Adrenal gland (tissue), 12 donors: ENCODE data around the gene NAV2. TPM values are rescaled to one million over a fixed set of nuclear protein-coding genes. Genes with fewer than 3 reads are reported as not detected.

Source experiments
- DNase-seq, 7 donors: peaks; one replicate each; pipeline ENCODE4 v3.0.0-alpha.2; 2019 to 2020
- H3K27ac ChIP-seq, 5 donors: fragments of 200-600 bp; sonication (generic) in 4 of 5; 1 replicate in 3 of 5; 2 replicates in 2 of 5; pipeline versions ENCODE4 v1.5.1 to v1.8.0; 2016 to 2020; ENCODE audit warnings: mild to moderate bottlenecking in 1 of 5
- H3K27me3 ChIP-seq: fragments of 200-600 bp; 2 replicates; pipeline ENCODE4 v1.8.0; 2021
- H3K36me3 ChIP-seq, 2 donors: fragments of 200-600 bp; replicated peaks in 1 of 2; 1 replicate in 1 of 2; 2 replicates in 1 of 2; pipeline versions ENCODE4 v1.5.1 to v1.8.0; 2018 to 2022
- H3K4me1 ChIP-seq, 2 donors: fragments of 200-600 bp; replicated peaks in 1 of 2; 1 replicate in 1 of 2; 2 replicates in 1 of 2; pipeline versions ENCODE4 v1.5.1 to v1.8.0; 2018 to 2021
- H3K4me3 ChIP-seq, 4 donors: fragments of 200-600 bp; sonication (generic) in 3 of 4; one replicate each; pipeline ENCODE4 v1.5.1; 2016 to 2018
- H3K9me3 ChIP-seq, 3 donors: fragments of 200-600 bp; sonication (generic) in 1 of 3; replicated peaks in 1 of 3; 1 replicate in 2 of 3; 2 replicates in 1 of 3; pipeline versions ENCODE4 v1.5.1 to v1.8.0; 2016 to 2021
- POLR2A ChIP-seq, 2 donors: fragments of 450-650 bp; IDR thresholded peaks; one replicate each; pipeline ENCODE4 v1.6.1; 2017; ENCODE audit warnings: antibody characterized with exemption in 2 of 2, mild to moderate bottlenecking in 2 of 2, moderate library complexity in 1 of 2
- WGBS, 4 donors: extraction: QIAGEN DNeasy Blood & Tissue Kit in 2 of 4; methylation state at CpG; one replicate each; pipeline versions ENCODE4 v1.1.5 to v1.1.7; 2013 to 2017; 5-methylcytosine and 5-hydroxymethylcytosine counted together
- intact Hi-C, 2 donors: fragments of 100-400 bp; cut with DNase I; formaldehyde crosslinking; loops; one replicate each; pipeline versions ENCODE4 v1.14.1 to v1.15.0; 2022 to 2023
- polyA plus RNA-seq, 3 donors: library from polyadenylated mRNA; stranded (reverse); fragments of 200-250 nt in 2 of 3; fragments of 350-450 nt in 1 of 3; fragmentation: Illumina TruSeq in 1 of 3; extraction: RNeasy Lipid Tissue Mini Kit (QIAGEN cat#74804) in 1 of 3; gene quantifications; one replicate each; pipeline ENCODE4 v1.2.3, GENCODE V29; 2013 to 2014
- total RNA-seq, 9 donors: library from RNA; depleted of rRNA in 4 of 9; stranded (reverse); fragments of >200 nt in 4 of 9; fragments of 120-200 nt in 1 of 9; fragmentation: NEBNext Ultra II Directional in 1 of 9; extraction: Animal tissue kit (Norgen Biotek cat#: 25700) in 1 of 9; gene quantifications; one replicate each; pipeline versions ENCODE4 v1.1.0 to v1.2.4, GENCODE V29; 2013 to 2023
- TF ChIP-seq, protein P1 (sequence below), 6 experiments: fragments of 450-650 bp in 4 of 6; fragments of 200-600 bp in 2 of 6; sonication (generic) in 1 of 6; IDR thresholded peaks; 1 replicate in 5 of 6; 2 replicates in 1 of 6; pipeline versions ENCODE4 v1.5.1 to v1.8.0; 2016 to 2021; ENCODE audit warnings: antibody characterized with exemption in 6 of 6, mild to moderate bottlenecking in 2 of 6, moderate library complexity in 1 of 6
- donor health status: healthy with polysubstance abuse.
- donor health status: Bipolar disorder and iron deficiency.
- donor health status: DM: yes; HTN: yes; CAD: no.
- donor health status: DM: no; HTN: no; CAD: no.
- donor health status: DM: no; HTN: no; CAD: no.
- donor health status: DM: yes; HTN: yes; CAD: no.

The NAV2 gene
- total and polyA plus RNA-seq, 12 donors, result 1.6 to 9.2 (median 5.5) TPM

GRCh38 chr11:19813158-19813879 lies 100.7 kb downstream of the NAV2 start:
- WGBS, 4 donors, result 87 to 92% (median 90%) methylated on average over 11 to 13 of the region's 13 CpGs
- Histone ChIP-seq H3K4me1 (no peaks in the 10 kb centered on the region), H3K4me3 (no peak overlapping the region), H3K27me3 (no peaks in the 10 kb centered on the region), H3K36me3 (no peaks in the 10 kb centered on the region), H3K9me3 (no peaks in the 10 kb centered on the region), H3K27ac (no peak overlapping the region)
- DNase-seq, result no peak
- TF ChIP-seq POLR2A (IDR thresholded peaks at IDR 0.05), result no peak
- TF ChIP-seq, protein P1, sequence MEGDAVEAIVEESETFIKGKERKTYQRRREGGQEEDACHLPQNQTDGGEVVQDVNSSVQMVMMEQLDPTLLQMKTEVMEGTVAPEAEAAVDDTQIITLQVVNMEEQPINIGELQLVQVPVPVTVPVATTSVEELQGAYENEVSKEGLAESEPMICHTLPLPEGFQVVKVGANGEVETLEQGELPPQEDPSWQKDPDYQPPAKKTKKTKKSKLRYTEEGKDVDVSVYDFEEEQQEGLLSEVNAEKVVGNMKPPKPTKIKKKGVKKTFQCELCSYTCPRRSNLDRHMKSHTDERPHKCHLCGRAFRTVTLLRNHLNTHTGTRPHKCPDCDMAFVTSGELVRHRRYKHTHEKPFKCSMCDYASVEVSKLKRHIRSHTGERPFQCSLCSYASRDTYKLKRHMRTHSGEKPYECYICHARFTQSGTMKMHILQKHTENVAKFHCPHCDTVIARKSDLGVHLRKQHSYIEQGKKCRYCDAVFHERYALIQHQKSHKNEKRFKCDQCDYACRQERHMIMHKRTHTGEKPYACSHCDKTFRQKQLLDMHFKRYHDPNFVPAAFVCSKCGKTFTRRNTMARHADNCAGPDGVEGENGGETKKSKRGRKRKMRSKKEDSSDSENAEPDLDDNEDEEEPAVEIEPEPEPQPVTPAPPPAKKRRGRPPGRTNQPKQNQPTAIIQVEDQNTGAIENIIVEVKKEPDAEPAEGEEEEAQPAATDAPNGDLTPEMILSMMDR (IDR thresholded peaks at IDR 0.05), result no peak
- intact Hi-C loops, result no loop called here

DNA sequence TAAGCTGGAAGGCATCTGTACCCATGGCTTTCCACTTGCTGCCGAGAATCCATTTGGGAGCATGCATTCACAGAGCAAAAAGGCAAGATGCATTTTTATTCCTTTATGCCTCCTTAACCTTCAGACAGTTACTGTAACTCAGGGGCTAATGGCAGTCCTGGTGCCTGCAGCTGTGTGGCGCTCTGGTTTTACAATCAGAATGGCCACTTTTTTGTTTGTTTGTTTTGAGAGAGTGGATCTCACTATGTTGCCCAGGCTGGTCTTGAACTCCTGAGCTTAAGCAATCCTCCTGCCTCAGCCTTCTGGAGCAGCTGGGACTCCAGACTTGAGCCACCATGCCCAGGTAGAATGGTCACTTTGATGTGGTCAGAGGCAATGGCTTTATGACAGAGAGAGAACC lies 101.8 kb downstream of the NAV2 start:
- 88 to 100% (median 99%) methylated on average over 2 of the region's 2 CpGs for WGBS, 4 donors
- Histone ChIP-seq H3K4me1 (no peaks in the 10 kb centered on the region), H3K27me3 (no peaks in the 10 kb centered on the region), H3K36me3 (no peaks in the 10 kb centered on the region), H3K27ac (no peak overlapping the region), H3K9me3 (no peaks in the 10 kb centered on the region), H3K4me3 (no peak overlapping the region)
- DNase-seq, result no peak
- no peak for TF ChIP-seq POLR2A (IDR thresholded peaks at IDR 0.05)
- TF ChIP-seq, protein P1 (IDR thresholded peaks at IDR 0.05), result no peak
- intact Hi-C loops, result no loop called here

DNA sequence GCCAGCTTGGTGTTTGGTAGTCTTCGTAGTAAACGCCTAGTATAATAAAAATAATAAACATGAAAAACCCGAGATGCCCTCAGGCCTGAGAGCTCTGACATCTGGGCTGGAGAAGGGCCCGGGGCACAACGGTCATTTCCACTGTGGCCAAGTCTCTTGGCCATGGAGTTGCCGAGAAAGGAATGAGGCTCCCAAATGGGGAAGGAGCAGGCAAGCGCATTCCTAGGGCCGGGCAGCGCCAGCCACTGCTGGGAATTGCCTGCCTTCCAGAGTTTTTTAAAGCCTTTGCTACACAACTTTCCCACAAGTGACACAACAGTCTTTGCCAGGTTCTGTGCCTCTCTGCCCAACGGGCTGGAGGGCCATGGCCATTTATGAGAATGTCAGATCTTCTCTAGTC lies 103.4 kb downstream of the NAV2 start:
- no peak overlapping the region for H3K4me3 ChIP-seq
- WGBS, 4 donors, result 79 to 83% (median 82%) methylated on average over 10 of the region's 10 CpGs
- intact Hi-C loops, result no loop called here
- H3K4me1 ChIP-seq, result no peaks in the 10 kb centered on the region
- TF ChIP-seq POLR2A (IDR thresholded peaks at IDR 0.05), result no peak
- TF ChIP-seq, protein P1 (IDR thresholded peaks at IDR 0.05), result no peak
- DNase-seq, result no peak
- H3K27ac ChIP-seq, result no peak overlapping the region
- H3K27me3 ChIP-seq, result no peaks in the 10 kb centered on the region
- H3K36me3 ChIP-seq, result no peaks in the 10 kb centered on the region
- no peaks in the 10 kb centered on the region for H3K9me3 ChIP-seq

DNA sequence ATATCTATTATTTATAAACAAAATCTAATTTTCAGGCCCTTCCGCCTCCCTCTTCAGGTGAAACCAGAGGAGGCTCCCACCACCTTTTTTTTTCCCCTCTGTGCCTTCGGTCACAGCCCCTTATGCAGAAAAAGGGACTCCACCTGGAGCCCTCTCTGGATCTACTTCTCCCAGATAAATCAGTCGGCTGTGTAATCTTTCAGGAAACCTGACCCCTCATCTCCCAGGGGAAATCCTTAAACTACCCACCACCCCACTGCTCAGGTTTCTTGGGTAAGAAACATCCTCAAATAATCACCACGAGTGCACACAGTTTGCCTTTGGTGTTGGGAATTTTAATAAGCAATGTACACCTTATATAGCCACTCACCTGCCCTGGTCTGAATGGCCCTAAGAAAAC lies 104.2 kb downstream of the NAV2 start:
- intact Hi-C loops, result no loop called here
- no peaks in the 10 kb centered on the region for H3K27me3 ChIP-seq
- no peak overlapping the region for H3K4me3 ChIP-seq
- DNase-seq, result no peak
- no peaks in the 10 kb centered on the region for H3K4me1 ChIP-seq
- WGBS, 4 donors, result 41 to 65% (median 49%) methylated on average over 4 of the region's 4 CpGs
- H3K36me3 ChIP-seq, result no peaks in the 10 kb centered on the region
- no peak for TF ChIP-seq POLR2A (IDR thresholded peaks at IDR 0.05)
- TF ChIP-seq, protein P1 (IDR thresholded peaks at IDR 0.05), result no peak
- no peaks in the 10 kb centered on the region for H3K9me3 ChIP-seq
- no peak overlapping the region for H3K27ac ChIP-seq
